ENCODE measurements around the gene BTNL3.

DNA sequence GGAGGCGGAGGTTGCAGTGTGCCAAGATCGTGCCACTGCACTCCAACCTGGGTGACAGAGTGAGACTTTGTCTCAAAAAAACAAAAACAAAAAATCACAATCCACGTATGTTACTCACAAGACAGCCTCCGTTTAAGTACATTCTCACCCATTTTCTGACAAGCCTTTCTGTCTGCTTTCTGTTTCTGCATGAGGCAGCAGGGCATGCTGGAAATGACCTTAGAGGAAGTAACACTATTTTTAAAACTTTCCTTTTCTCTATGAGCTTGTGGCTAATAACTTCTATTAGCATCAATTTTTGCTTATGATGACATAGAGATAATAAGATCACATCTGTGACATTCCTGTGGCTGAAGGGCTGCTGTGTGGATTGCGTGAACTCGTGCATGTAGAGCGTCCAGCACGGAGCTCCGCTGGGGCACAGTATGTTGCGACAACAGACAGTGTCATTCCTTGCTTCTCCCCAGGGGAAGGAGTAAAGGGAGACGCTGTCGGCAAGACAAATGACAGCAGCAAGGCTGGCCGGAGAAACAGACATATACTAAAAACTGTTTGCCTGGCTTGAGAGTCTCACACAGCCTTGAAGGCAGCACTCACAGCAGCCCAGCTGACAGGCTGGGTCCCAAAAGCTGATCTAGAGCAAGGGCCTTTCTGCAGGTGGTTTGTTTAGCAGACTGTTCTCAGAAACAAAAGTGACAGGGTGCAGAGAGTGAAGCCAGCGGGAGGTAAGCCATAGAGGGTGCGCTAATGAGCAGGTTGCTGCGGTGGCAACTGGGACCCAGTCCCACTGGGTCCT, 1.6 kb downstream of the BTNL3 start:
- TF ChIP-seq, protein P1, sequence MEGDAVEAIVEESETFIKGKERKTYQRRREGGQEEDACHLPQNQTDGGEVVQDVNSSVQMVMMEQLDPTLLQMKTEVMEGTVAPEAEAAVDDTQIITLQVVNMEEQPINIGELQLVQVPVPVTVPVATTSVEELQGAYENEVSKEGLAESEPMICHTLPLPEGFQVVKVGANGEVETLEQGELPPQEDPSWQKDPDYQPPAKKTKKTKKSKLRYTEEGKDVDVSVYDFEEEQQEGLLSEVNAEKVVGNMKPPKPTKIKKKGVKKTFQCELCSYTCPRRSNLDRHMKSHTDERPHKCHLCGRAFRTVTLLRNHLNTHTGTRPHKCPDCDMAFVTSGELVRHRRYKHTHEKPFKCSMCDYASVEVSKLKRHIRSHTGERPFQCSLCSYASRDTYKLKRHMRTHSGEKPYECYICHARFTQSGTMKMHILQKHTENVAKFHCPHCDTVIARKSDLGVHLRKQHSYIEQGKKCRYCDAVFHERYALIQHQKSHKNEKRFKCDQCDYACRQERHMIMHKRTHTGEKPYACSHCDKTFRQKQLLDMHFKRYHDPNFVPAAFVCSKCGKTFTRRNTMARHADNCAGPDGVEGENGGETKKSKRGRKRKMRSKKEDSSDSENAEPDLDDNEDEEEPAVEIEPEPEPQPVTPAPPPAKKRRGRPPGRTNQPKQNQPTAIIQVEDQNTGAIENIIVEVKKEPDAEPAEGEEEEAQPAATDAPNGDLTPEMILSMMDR (IDR thresholded peaks at IDR 0.05): no peak
- no peak for TF ChIP-seq POLR2A (IDR thresholded peaks at IDR 0.05)
- no peak for TF ChIP-seq POLR2AphosphoS5 (IDR thresholded peaks at IDR 0.05)
